ENCODE results near the gene UBE2H.

UBE2H gene

DNA sequence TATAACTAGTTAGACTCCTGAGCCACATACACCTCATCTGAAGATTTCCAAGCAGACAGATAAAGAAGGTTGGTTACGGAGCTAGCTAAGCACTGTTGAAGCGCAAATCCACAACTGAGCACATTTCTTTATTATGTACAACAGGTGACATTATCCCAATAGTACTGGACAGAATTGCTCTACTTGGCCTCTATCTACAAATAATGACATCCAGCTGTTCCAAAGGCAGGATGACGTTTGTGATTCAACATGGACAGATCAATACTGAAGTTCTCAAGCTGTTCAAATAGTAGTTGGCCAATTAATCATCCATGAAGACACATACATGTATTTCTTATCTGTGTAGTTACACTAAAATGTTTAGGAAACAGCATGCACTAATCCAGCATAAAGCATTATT is 101.0 kb downstream of the UBE2H start:
- ChIA-PET CTCF (interaction anchor here (1.1 kb wide), 1 partner anchor 159 kb away, joined by 4 read pairs; no protein-coding TSS in a partner anchor), POLR2A (no interaction called here)
- no peak for TF ChIP-seq GLI2 (tag by site-specific recombination; IDR thresholded peaks at IDR 0.05; ENCODE audit: borderline replicate concordance, low read depth)
- no peak for TF ChIP-seq KLF16 (tag by site-specific recombination; IDR thresholded peaks at IDR 0.05)
- TF ChIP-seq ZNF768 (tag by site-specific recombination; IDR thresholded peaks at IDR 0.05), result no peak
- TF ChIP-seq, protein P1, sequence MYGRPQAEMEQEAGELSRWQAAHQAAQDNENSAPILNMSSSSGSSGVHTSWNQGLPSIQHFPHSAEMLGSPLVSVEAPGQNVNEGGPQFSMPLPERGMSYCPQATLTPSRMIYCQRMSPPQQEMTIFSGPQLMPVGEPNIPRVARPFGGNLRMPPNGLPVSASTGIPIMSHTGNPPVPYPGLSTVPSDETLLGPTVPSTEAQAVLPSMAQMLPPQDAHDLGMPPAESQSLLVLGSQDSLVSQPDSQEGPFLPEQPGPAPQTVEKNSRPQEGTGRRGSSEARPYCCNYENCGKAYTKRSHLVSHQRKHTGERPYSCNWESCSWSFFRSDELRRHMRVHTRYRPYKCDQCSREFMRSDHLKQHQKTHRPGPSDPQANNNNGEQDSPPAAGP (tag by site-specific recombination; IDR thresholded peaks at IDR 0.05), result no peak
- TF ChIP-seq ZNF544 (tag by site-specific recombination; IDR thresholded peaks at IDR 0.05), result no peak
- Histone ChIP-seq H3K9me3 (ENCODE audit: control insufficient read depth, insufficient read depth, low read depth, low read length) (no peaks in the 10 kb centered on the region), H3K4me1 (ENCODE audit: control insufficient read depth, insufficient read depth, low read length) (peaks cover 21% of the 10 kb centered on the region), H3K4me3 (ENCODE audit: low read depth, low read length) (no peak overlapping the region), H3K27ac (ENCODE audit: extremely low read depth, low read depth, low read length) (no peak overlapping the region), H3K36me3 (ENCODE audit: control insufficient read depth in 2 of 2, insufficient read depth in 1 of 2, low read length in 2 of 2) (no peaks in the 10 kb centered on the region)

DNA sequence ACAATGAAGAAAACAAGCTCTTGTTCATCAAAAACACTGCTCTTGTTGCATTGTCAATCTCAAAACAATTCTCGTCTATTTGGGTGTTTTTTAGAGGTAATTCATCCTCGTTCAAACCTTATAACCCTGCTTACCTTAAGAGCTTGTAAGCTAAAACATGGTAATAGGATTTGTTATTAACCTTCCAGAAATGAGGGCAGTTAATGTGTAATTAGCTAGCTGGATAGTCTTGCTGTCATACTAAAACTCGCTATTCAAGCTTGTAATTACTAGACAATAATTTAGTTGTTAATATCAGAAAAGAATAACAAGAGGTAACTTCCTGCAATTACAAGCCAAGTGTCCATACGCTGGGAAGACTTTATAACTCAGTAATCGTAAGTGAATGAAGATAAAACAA is 101.6 kb downstream of the UBE2H start:
- no peaks in the 10 kb centered on the region for H3K36me3 ChIP-seq (ENCODE audit: control insufficient read depth in 2 of 2, insufficient read depth in 1 of 2, low read length in 2 of 2)
- no peak for TF ChIP-seq GLI4 (tag by site-specific recombination; IDR thresholded peaks at IDR 0.05)
- no peak for TF ChIP-seq KLF7 (tag by site-specific recombination; IDR thresholded peaks at IDR 0.05; ENCODE audit: borderline replicate concordance)
- TF ChIP-seq SP7 (tag by site-specific recombination; IDR thresholded peaks at IDR 0.05), result no peak
- TF ChIP-seq ZNF510 (tag by site-specific recombination; IDR thresholded peaks at IDR 0.05; ENCODE audit: insufficient replicate concordance), result no peak
- TF ChIP-seq KLF10 (tag by site-specific recombination; IDR thresholded peaks at IDR 0.05), result no peak
- TF ChIP-seq ZNF155 (tag by site-specific recombination; IDR thresholded peaks at IDR 0.05), result no peak
- H3K9me3 ChIP-seq (ENCODE audit: control insufficient read depth, insufficient read depth, low read depth, low read length), result no peaks in the 10 kb centered on the region
- ChIA-PET POLR2A (no interaction called here), CTCF (interaction anchor here (1.0 to 1.1 kb wide), 2 partner anchors 26 to 160 kb away, joined by 3 to 4 read pairs; no protein-coding TSS in a partner anchor)
- no peak overlapping the region for H3K27ac ChIP-seq (ENCODE audit: extremely low read depth, low read depth, low read length)
- peaks cover 20% of the 10 kb centered on the region for H3K4me1 ChIP-seq (ENCODE audit: control insufficient read depth, insufficient read depth, low read length)
- H3K4me3 ChIP-seq (ENCODE audit: low read depth, low read length), result no peak overlapping the region

DNA sequence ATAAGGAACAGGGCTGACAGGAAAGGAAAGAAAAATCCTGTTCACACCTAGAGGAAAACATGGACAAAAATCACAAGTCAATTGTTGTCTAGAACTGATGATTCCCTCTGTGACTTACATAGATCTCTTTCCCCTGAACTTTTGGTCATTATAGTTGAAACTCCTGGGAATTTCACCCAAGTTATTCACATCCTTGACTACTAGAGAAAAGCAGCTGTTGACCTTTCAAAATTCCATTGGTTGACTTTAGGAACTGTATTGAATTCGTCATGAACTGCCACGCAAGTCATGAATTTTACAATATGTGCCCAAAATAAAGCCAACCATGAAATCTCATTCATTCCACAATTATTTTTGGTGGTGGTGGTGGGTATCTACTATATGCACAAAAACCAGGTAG is 104.3 kb downstream of the UBE2H start:
- no peak for TF ChIP-seq ZBTB20 (tag by site-specific recombination; IDR thresholded peaks at IDR 0.05)
- TF ChIP-seq, protein P1 (tag by site-specific recombination; IDR thresholded peaks at IDR 0.05), result no peak
- CTCF ChIA-PET, result interaction anchor here (0.6 kb wide), 1 partner anchor 473 kb away, joined by 3 read pairs; no protein-coding TSS in a partner anchor
- Histone ChIP-seq H3K27ac (ENCODE audit: extremely low read depth, low read depth, low read length) (no peak overlapping the region), H3K4me3 (ENCODE audit: low read depth, low read length) (no peak overlapping the region), H3K9me3 (ENCODE audit: control insufficient read depth, insufficient read depth, low read depth, low read length) (no peaks in the 10 kb centered on the region), H3K4me1 (ENCODE audit: control insufficient read depth, insufficient read depth, low read length) (peaks cover 12% of the 10 kb centered on the region), H3K36me3 (ENCODE audit: control insufficient read depth in 2 of 2, insufficient read depth in 1 of 2, low read length in 2 of 2) (no peaks in the 10 kb centered on the region)
- POLR2A ChIA-PET, result no interaction called here

- POLR2A ChIA-PET, result no interaction called here
- H3K4me1 ChIP-seq (ENCODE audit: control insufficient read depth, insufficient read depth, low read length), result peaks cover 9% of the 10 kb centered on the region; the same call in 1 of the 2 replicates
- H3K36me3 ChIP-seq (ENCODE audit: control insufficient read depth in 2 of 2, insufficient read depth in 1 of 2, low read length in 2 of 2), result no peaks in the 10 kb centered on the region
- H3K27ac ChIP-seq (ENCODE audit: extremely low read depth, low read depth, low read length), result no peak overlapping the region
- CTCF ChIA-PET, result no interaction called here
- H3K9me3 ChIP-seq (ENCODE audit: control insufficient read depth, insufficient read depth, low read depth, low read length), result no peaks in the 10 kb centered on the region
- H3K4me3 ChIP-seq (ENCODE audit: low read depth, low read length), result no peak overlapping the region
- TF ChIP-seq ZNF18 (tag by site-specific recombination; IDR thresholded peaks at IDR 0.05) (no peak), TRIM28 (IDR thresholded peaks at IDR 0.05; ENCODE audit: borderline replicate concordance, low read length) (no peak), ZNF561 (tag by site-specific recombination; IDR thresholded peaks at IDR 0.05; ENCODE audit: borderline replicate concordance) (no peak), ZNF701 (tag by site-specific recombination; IDR thresholded peaks at IDR 0.05) (no peak), ZNF610 (tag by site-specific recombination; IDR thresholded peaks at IDR 0.05; ENCODE audit: borderline replicate concordance) (no peak), ZBTB11 (tag by site-specific recombination; conservative IDR thresholded peaks at IDR 0.05; ENCODE audit: low read depth) (no peak), SALL2 (tag by site-specific recombination; IDR thresholded peaks at IDR 0.05; ENCODE audit: borderline replicate concordance) (no peak)
Observed at GRCh38 chr7:129845972-129846327, 106.8 kb downstream of the UBE2H start.

All from HEK293 (cell line).